HL-60 (cell line): ENCODE results near the gene TRAM2.

ENCODE experiments used
- DNase-seq, 2 experiments: peaks; one replicate each; pipeline ENCODE4 v3.0.0-alpha.2; 2010 to 2020; ENCODE audit warnings: low read depth in 1 of 2, low spot score in 1 of 2
- H3K27ac ChIP-seq: fragments of 250-450 bp; sonication (Bioruptor Pico); replicated peaks from 2 replicates; pipeline ENCODE4 v1.5.1; 2020; ENCODE audit warnings: mild to moderate bottlenecking, moderate library complexity
- H3K27me3 ChIP-seq: fragments of 250-450 bp; sonication (Bioruptor Pico); 2 replicates; pipeline ENCODE4 v1.5.1; 2021; ENCODE audit warnings: mild to moderate bottlenecking, moderate library complexity; ENCODE audit not compliant: insufficient read depth, poor library complexity, severe bottlenecking
- H3K4me3 ChIP-seq: replicated peaks from 2 replicates; pipeline ENCODE4 v1.5.1; 2011; ENCODE audit warnings: mild to moderate bottlenecking, control low read depth, low read length; ENCODE audit not compliant: insufficient read depth
- GABPA ChIP-seq: IDR thresholded peaks from 2 replicates; pipeline ENCODE4 v1.6.1; 2012; ENCODE audit warnings: low read depth
- POLR2AphosphoS5 ChIP-seq: IDR thresholded peaks from 2 replicates; pipeline ENCODE4 v1.6.1; 2012; ENCODE audit warnings: low read depth
- SPI1 ChIP-seq: IDR thresholded peaks from 2 replicates; pipeline ENCODE4 v1.6.1; 2012; ENCODE audit warnings: low read depth, mild to moderate bottlenecking, borderline replicate concordance
- TF ChIP-seq, protein P1 (sequence below): IDR thresholded peaks from one replicate; pipeline ENCODE4 v1.5.1; 2011; ENCODE audit warnings: low read length, control low read depth, inconsistent platforms; ENCODE audit not compliant: insufficient read depth
- TF ChIP-seq, protein P2 (sequence below): IDR thresholded peaks from 2 replicates; pipeline ENCODE4 v1.6.1; 2012; ENCODE audit warnings: low read depth; ENCODE audit not compliant: insufficient replicate concordance

TRAM2 gene

DNA sequence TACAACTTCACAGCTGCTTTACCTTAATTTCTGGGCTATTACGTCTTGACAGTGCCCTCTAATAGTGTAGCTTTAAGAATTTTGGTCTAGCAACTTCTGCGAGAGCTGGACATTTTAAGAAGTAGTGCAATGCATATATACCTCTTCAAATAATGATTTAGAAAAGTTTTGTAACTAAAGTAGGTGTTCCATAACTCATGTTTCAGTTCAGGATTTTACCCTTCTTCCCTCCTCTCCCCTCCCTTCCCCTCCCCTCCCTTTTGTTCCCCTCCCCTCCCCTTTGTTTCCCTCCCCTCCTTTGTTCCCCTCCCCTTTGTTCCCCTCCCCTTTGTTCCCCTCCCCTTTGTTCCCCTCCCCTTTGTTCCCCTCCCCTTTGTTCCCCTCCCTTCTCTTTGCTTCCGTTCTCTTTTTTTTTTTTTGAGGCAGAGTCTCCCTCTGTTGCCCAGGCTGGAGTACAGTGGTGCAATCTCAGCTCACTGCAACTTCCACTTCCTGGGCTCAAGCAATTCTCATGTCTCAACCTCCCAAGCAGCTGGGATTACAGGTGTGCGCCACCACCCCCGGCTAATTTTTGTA lies 28.8 kb upstream of the TRAM2 start:
- H3K4me3 ChIP-seq, result no peak overlapping the region
- no peak overlapping the region for H3K27ac ChIP-seq
- no peaks in the 10 kb centered on the region for H3K27me3 ChIP-seq
- TF ChIP-seq GABPA (no peak), POLR2AphosphoS5 (no peak), SPI1 (no peak)
- TF ChIP-seq, protein P1, sequence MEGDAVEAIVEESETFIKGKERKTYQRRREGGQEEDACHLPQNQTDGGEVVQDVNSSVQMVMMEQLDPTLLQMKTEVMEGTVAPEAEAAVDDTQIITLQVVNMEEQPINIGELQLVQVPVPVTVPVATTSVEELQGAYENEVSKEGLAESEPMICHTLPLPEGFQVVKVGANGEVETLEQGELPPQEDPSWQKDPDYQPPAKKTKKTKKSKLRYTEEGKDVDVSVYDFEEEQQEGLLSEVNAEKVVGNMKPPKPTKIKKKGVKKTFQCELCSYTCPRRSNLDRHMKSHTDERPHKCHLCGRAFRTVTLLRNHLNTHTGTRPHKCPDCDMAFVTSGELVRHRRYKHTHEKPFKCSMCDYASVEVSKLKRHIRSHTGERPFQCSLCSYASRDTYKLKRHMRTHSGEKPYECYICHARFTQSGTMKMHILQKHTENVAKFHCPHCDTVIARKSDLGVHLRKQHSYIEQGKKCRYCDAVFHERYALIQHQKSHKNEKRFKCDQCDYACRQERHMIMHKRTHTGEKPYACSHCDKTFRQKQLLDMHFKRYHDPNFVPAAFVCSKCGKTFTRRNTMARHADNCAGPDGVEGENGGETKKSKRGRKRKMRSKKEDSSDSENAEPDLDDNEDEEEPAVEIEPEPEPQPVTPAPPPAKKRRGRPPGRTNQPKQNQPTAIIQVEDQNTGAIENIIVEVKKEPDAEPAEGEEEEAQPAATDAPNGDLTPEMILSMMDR, result no peak
- TF ChIP-seq, protein P2, sequence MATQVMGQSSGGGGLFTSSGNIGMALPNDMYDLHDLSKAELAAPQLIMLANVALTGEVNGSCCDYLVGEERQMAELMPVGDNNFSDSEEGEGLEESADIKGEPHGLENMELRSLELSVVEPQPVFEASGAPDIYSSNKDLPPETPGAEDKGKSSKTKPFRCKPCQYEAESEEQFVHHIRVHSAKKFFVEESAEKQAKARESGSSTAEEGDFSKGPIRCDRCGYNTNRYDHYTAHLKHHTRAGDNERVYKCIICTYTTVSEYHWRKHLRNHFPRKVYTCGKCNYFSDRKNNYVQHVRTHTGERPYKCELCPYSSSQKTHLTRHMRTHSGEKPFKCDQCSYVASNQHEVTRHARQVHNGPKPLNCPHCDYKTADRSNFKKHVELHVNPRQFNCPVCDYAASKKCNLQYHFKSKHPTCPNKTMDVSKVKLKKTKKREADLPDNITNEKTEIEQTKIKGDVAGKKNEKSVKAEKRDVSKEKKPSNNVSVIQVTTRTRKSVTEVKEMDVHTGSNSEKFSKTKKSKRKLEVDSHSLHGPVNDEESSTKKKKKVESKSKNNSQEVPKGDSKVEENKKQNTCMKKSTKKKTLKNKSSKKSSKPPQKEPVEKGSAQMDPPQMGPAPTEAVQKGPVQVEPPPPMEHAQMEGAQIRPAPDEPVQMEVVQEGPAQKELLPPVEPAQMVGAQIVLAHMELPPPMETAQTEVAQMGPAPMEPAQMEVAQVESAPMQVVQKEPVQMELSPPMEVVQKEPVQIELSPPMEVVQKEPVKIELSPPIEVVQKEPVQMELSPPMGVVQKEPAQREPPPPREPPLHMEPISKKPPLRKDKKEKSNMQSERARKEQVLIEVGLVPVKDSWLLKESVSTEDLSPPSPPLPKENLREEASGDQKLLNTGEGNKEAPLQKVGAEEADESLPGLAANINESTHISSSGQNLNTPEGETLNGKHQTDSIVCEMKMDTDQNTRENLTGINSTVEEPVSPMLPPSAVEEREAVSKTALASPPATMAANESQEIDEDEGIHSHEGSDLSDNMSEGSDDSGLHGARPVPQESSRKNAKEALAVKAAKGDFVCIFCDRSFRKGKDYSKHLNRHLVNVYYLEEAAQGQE, result no peak
- DNase-seq, result peak in 1 of 2 experiments; percentile 15

DNA sequence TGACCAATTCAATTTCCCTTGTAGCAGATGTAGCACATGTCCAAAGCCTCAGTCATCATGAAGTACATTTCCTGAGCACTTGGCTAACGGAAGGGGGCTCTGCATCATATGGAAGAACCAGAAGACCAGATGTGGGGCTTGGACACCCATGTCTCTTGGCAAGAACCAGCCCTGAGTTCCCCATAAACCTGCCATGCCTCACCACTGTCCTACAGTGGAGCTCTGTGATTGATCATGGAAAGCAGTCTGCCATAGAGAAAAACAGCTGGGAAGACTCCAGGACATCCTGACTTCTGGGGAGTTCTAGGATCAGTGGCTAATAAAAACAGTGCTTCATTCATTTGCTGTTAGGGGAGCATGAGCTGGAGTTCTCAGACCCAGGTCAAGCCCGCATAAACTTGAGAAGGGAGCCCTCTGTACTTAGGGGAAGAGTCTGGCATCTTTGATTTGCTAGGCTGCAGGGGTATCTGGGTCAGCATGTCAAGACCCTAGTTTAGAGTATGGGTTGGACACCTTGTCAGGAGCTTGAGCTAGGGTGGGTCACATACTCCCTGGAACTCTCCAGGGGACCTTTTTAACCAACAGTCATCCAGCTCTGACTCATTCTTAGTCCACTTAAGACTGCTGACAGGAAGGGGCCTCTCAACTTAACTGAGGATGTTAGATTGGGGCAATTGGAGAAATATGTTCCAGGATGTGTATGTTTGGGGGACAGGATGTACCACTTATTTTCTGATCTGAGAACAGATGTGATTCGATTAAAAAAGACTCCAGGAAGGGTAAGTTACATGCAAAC lies 26.3 kb upstream of the TRAM2 start:
- Histone ChIP-seq H3K27ac (no peak overlapping the region), H3K4me3 (no peak overlapping the region), H3K27me3 (no peaks in the 10 kb centered on the region)
- TF ChIP-seq, protein P2, result no peak
- TF ChIP-seq GABPA, result no peak
- no peak for TF ChIP-seq SPI1
- TF ChIP-seq POLR2AphosphoS5, result no peak
- TF ChIP-seq, protein P1, result no peak
- no peak for DNase-seq

DNA sequence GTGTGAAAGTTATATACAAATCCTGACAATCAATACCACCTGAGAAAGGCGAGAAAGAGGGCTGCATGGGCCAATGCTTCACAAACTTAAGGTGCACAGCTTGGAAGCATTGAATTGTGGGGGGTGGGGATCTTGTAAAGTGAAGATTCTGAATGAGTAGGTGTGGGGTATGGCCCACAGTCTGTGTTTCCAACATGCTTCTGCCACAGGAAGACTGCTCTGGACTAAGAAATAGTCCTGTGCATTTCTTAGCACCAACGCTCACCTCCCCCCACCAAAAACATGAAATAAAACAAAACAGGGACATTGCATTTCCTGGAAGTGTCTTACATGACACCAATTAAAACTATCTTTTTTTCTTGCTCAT lies 21.9 kb upstream of the TRAM2 start:
- no peak overlapping the region for H3K4me3 ChIP-seq
- no peak for DNase-seq
- TF ChIP-seq GABPA (no peak), POLR2AphosphoS5 (no peak)
- TF ChIP-seq, protein P2, result no peak
- no peak overlapping the region for H3K27ac ChIP-seq
- H3K27me3 ChIP-seq, result no peaks in the 10 kb centered on the region
